ENCODE results near the gene CELF2. TPM values are rescaled to one million over a fixed set of nuclear protein-coding genes. Genes with fewer than 3 reads are reported as not detected.
"Not testable (repeated sequence)": the region's sequence is repeated elsewhere in the genome, so short reads cannot be mapped to it uniquely, and the experiment has no call there.

CELF2 gene
- total RNA-seq, 2 donors from 2014 or later, result 30.2 to 34.4 TPM

- Histone ChIP-seq H3K27ac (peak overlapping the region; percentile 35), H3K4me1 (no peaks in the 10 kb centered on the region), H3K4me3 (no peak overlapping the region), H3K27me3 (no peaks in the 10 kb centered on the region), H3K9me3 (no peaks in the 10 kb centered on the region), H3K9ac (ENCODE audit: low read depth in 2 of 2, low read length in 2 of 2) (no peak overlapping the region), H3K36me3 (no peaks in the 10 kb centered on the region)
- no peak for DNase-seq
- intact Hi-C loops (cut with DNase I), result no loop called here
- TF ChIP-seq CTCF (IDR thresholded peaks at IDR 0.05), result no peak
Observed at GRCh38 chr10:11179516-11180105, 161.9 kb downstream of the CELF2 start.

GRCh38 chr10:11180228-11180627, 162.6 kb downstream of the CELF2 start:
- DNase-seq, result no peak
- Histone ChIP-seq H3K4me1 (no peaks in the 10 kb centered on the region), H3K27ac (peak overlapping the region; percentile 35), H3K9ac (ENCODE audit: low read depth in 2 of 2, low read length in 2 of 2) (peak overlapping the region in 1 of 2 donors; percentile 36), H3K36me3 (no peaks in the 10 kb centered on the region), H3K4me3 (no peak overlapping the region), H3K9me3 (no peaks in the 10 kb centered on the region), H3K27me3 (no peaks in the 10 kb centered on the region)
- no peak for TF ChIP-seq CTCF (IDR thresholded peaks at IDR 0.05)
- intact Hi-C loops (cut with DNase I), result no loop called here

GRCh38 chr10:11181978-11182377, 164.3 kb downstream of the CELF2 start:
- Histone ChIP-seq H3K36me3 (no peaks in the 10 kb centered on the region), H3K27ac (no peak overlapping the region), H3K9me3 (no peaks in the 10 kb centered on the region), H3K4me3 (no peak overlapping the region), H3K4me1 (no peaks in the 10 kb centered on the region), H3K9ac (ENCODE audit: low read depth in 2 of 2, low read length in 2 of 2) (no peak overlapping the region), H3K27me3 (no peaks in the 10 kb centered on the region)
- no peak for TF ChIP-seq CTCF (IDR thresholded peaks at IDR 0.05)
- intact Hi-C loops (cut with DNase I), result no loop called here
- no peak for DNase-seq

- Histone ChIP-seq H3K9ac (ENCODE audit: low read depth in 2 of 2, low read length in 2 of 2) (no peak overlapping the region), H3K4me1 (no peaks in the 10 kb centered on the region), H3K27ac (no peak overlapping the region), H3K27me3 (no peaks in the 10 kb centered on the region), H3K4me3 (no peak overlapping the region), H3K9me3 (no peaks in the 10 kb centered on the region), H3K36me3 (no peaks in the 10 kb centered on the region)
- DNase-seq, result no peak
- TF ChIP-seq CTCF (IDR thresholded peaks at IDR 0.05), result no peak
- intact Hi-C loops (cut with DNase I), result no loop called here
Observed at GRCh38 chr10:11183015-11183414, 165.3 kb downstream of the CELF2 start.

- no peak for DNase-seq
- Histone ChIP-seq H3K9ac (ENCODE audit: low read depth in 2 of 2, low read length in 2 of 2) (no peak overlapping the region), H3K36me3 (no peaks in the 10 kb centered on the region), H3K4me1 (no peaks in the 10 kb centered on the region), H3K27ac (no peak overlapping the region), H3K27me3 (no peaks in the 10 kb centered on the region), H3K9me3 (no peaks in the 10 kb centered on the region), H3K4me3 (no peak overlapping the region)
- intact Hi-C loops (cut with DNase I), result no loop called here
- TF ChIP-seq CTCF (IDR thresholded peaks at IDR 0.05), result no peak
Observed at GRCh38 chr10:11184093-11184492, 166.4 kb downstream of the CELF2 start.

- DNase-seq; H3K9me3 ChIP-seq; H3K9ac ChIP-seq (ENCODE audit: low read depth in 2 of 2, low read length in 2 of 2); intact Hi-C loops (cut with DNase I); H3K36me3 ChIP-seq; H3K4me1 ChIP-seq; H3K4me3 ChIP-seq; H3K27ac ChIP-seq; H3K27me3 ChIP-seq: not testable (repeated sequence)
Observed at GRCh38 chr10:11185128-11185665, 167.5 kb downstream of the CELF2 start.

Data from colonic mucosa (tissue), 4 donors.